HCT116 (cell line): ENCODE measurements around the gene UBR2. TPM values are rescaled to one million over a fixed set of nuclear protein-coding genes. Genes with fewer than 3 reads are reported as not detected.

ENCODE experiments used
- ATAC-seq: fragments of 200-7000 bp; cut with Tn5 transposase; 2 replicates; pipeline ENCODE4 v1.9.1; 2020; ENCODE audit warnings: mild to moderate bottlenecking, moderate library complexity
- BruUV-seq: library from RNA; stranded (reverse); fragments of 400-500 nt; replicated peaks from 2 replicates; lab custom pipeline; 2021; lab: Mats Ljungman, UMichigan
- CTCF ChIA-PET: fragments of 300-600 bp; sonication (Branson Sonifier 250); formaldehyde crosslinking; loops from one replicate; lab custom pipeline; 2021; ENCODE audit warnings: antibody characterized with exemption; lab: Charles Lee
- POLR2A ChIA-PET: fragments of 300-600, 350-600 bp; sonication (Branson Sonifier 250); formaldehyde crosslinking; loops from one replicate; lab custom pipeline; 2021; ENCODE audit warnings: antibody characterized with exemption; lab: Charles Lee
- RAD21 ChIA-PET, 2 experiments: fragments of 300-600 bp; sonication (Branson Sonifier 250); formaldehyde crosslinking; loops; one replicate each; lab custom pipeline; 2023; ENCODE audit warnings: low total read pairs in 2 of 2; ENCODE audit not compliant: uncharacterized antibody in 2 of 2, unreplicated experiment in 2 of 2, low non-redundant PET in 1 of 2; lab: Charles Lee
- DNase-seq: peaks from one replicate; pipeline ENCODE4 v3.0.0-alpha.2; 2010; ENCODE audit warnings: low read depth, low spot score
- H2AFZ ChIP-seq: fragments of 200-600 bp; shearing (Covaris generic), sonication (generic); 2 replicates; pipeline ENCODE4 v1.6.1; 2017; ENCODE audit warnings: low read depth, mixed run types, mixed read lengths, antibody characterized with exemption, low read length; ENCODE audit not compliant: poor library complexity, severe bottlenecking
- H3K27ac ChIP-seq: 2 replicates; pipeline ENCODE4 v1.5.1; 2012; ENCODE audit warnings: low read depth, low read length
- H3K27me3 ChIP-seq: fragments of 200-600 bp; sonication (generic); 2 replicates; pipeline ENCODE4 v1.6.1; 2016; ENCODE audit warnings: mixed run types, low read length, mixed read lengths; ENCODE audit not compliant: insufficient read depth
- H3K36me3 ChIP-seq, 2 experiments: fragments of 200-500 bp in 1 of 2; fragments of 200-600 bp in 1 of 2; sonication (Bioruptor generic) in 1 of 2; sonication (generic) in 1 of 2; 2 replicates each; pipeline versions ENCODE4 v1.5.1 to v1.6.1; 2014 to 2016; ENCODE audit warnings: low read length in 2 of 2, inconsistent platforms in 1 of 2, mixed read lengths in 1 of 2, mixed run types in 1 of 2; ENCODE audit not compliant: insufficient read depth in 2 of 2, control insufficient read depth in 1 of 2
- H3K4me1 ChIP-seq, 2 experiments: fragments of 200-600 bp in 1 of 2; sonication (generic) in 1 of 2; 2 replicates each; pipeline versions ENCODE4 v1.5.1 to v1.6.1; 2012 to 2017; ENCODE audit warnings: low read length in 2 of 2, inconsistent platforms in 1 of 2, mild to moderate bottlenecking in 1 of 2, mixed read lengths in 1 of 2, mixed run types in 1 of 2, moderate library complexity in 1 of 2; ENCODE audit not compliant: insufficient read depth in 2 of 2, control insufficient read depth in 1 of 2
- H3K4me2 ChIP-seq: fragments of 200-600 bp; sonication (generic); 2 replicates; pipeline ENCODE4 v1.6.1; 2017; ENCODE audit warnings: mixed run types, low read length, mixed read lengths
- H3K4me3 ChIP-seq, 2 experiments: fragments of 200-600 bp in 1 of 2; sonication (generic) in 1 of 2; replicated peaks in 1 of 2; 2 replicates each; pipeline ENCODE4 v1.5.1; 2011 to 2016; ENCODE audit warnings: low read length in 2 of 2, control low read depth in 1 of 2, low read depth in 1 of 2, mild to moderate bottlenecking in 1 of 2, mixed read lengths in 1 of 2, mixed run types in 1 of 2
- H3K79me2 ChIP-seq: fragments of 200-600 bp; sonication (generic); 2 replicates; pipeline ENCODE4 v1.6.1; 2017; ENCODE audit warnings: mild to moderate bottlenecking, mixed run types, low read length, moderate library complexity, mixed read lengths; ENCODE audit not compliant: insufficient read depth
- H3K9ac ChIP-seq: fragments of 200-600 bp; sonication (generic); 2 replicates; pipeline ENCODE4 v1.6.1; 2016; ENCODE audit warnings: low read length, mixed read lengths
- H3K9me2 ChIP-seq: fragments of 200-600 bp; sonication (generic), shearing (Covaris generic); 2 replicates; pipeline ENCODE4 v1.6.1; 2017; ENCODE audit warnings: mixed run types, mild to moderate bottlenecking, moderate library complexity; ENCODE audit not compliant: insufficient read depth
- H3K9me3 ChIP-seq, 2 experiments: fragments of 200-500 bp in 1 of 2; fragments of 200-600 bp in 1 of 2; sonication (Bioruptor generic) in 1 of 2; sonication (generic) in 1 of 2; 2 replicates each; pipeline ENCODE4 v1.6.1; 2014 to 2017; ENCODE audit warnings: low read length in 2 of 2, mixed read lengths in 2 of 2, inconsistent platforms in 1 of 2, low read depth in 1 of 2, mild to moderate bottlenecking in 1 of 2, mixed run types in 1 of 2, moderate library complexity in 1 of 2; ENCODE audit not compliant: control insufficient read depth in 1 of 2, insufficient read depth in 1 of 2
- H4K20me1 ChIP-seq: fragments of 200-600 bp; sonication (generic), shearing (Covaris generic); 2 replicates; pipeline ENCODE4 v1.6.1; 2017; ENCODE audit warnings: mixed run types, mild to moderate bottlenecking, moderate library complexity; ENCODE audit not compliant: insufficient read depth
- CBX3 ChIP-seq: IDR thresholded peaks from 2 replicates; pipeline ENCODE4 v1.6.1; 2012; ENCODE audit warnings: low read depth
- CTCF ChIP-seq, 3 experiments: fragments of 200-600 bp in 1 of 3; sonication (generic) in 1 of 3; IDR thresholded peaks in 2 of 3; conservative IDR thresholded peaks in 1 of 3; 2 replicates each; pipeline ENCODE4 v1.5.1; 2012 to 2017; ENCODE audit warnings: low read depth in 2 of 3, low read length in 2 of 3, antibody characterized with exemption in 1 of 3, borderline replicate concordance in 1 of 3, control low read depth in 1 of 3, mild to moderate bottlenecking in 1 of 3, mixed read lengths in 1 of 3, mixed run types in 1 of 3, moderate library complexity in 1 of 3; ENCODE audit not compliant: insufficient read depth in 1 of 3
- ELF1 ChIP-seq: IDR thresholded peaks from 2 replicates; pipeline ENCODE4 v1.6.1; 2012; ENCODE audit warnings: low read depth, borderline replicate concordance
- EZH2phosphoT487 ChIP-seq: fragments of 200-600 bp; IDR thresholded peaks from 2 replicates; pipeline ENCODE4 v1.6.1; 2018; ENCODE audit warnings: antibody characterized with exemption, borderline replicate concordance
- JUND ChIP-seq: IDR thresholded peaks from 2 replicates; pipeline ENCODE4 v1.6.1; 2012
- POLR2A ChIP-seq: IDR thresholded peaks from 2 replicates; pipeline ENCODE4 v1.7.0; 2011; ENCODE audit warnings: borderline replicate concordance; ENCODE audit not compliant: insufficient read depth, insufficient read length; ENCODE audit errors: extremely low read depth
- POLR2AphosphoS5 ChIP-seq: IDR thresholded peaks from 2 replicates; pipeline ENCODE4 v1.6.1; 2011; ENCODE audit warnings: mild to moderate bottlenecking, low read depth, low read length, moderate library complexity
- ZBTB33 ChIP-seq: IDR thresholded peaks from 2 replicates; pipeline ENCODE4 v1.6.1; 2011; ENCODE audit warnings: mild to moderate bottlenecking, low read length, moderate library complexity; ENCODE audit not compliant: insufficient replicate concordance; ENCODE audit errors: extremely low read depth
- intact Hi-C: fragments of 100-400 bp; cut with micrococcal nuclease; formaldehyde crosslinking; loops from 2 replicates; pipeline ENCODE4 v1.10.0; 2022
- total RNA-seq: library from RNA; stranded (reverse); gene quantifications from one replicate; pipeline ENCODE4 v1.2.1, GENCODE V29; 2021; ENCODE audit not compliant: unreplicated experiment

The UBR2 gene
- total RNA-seq, 1 experiment from 2014 or later, result 20.5 TPM

DNA sequence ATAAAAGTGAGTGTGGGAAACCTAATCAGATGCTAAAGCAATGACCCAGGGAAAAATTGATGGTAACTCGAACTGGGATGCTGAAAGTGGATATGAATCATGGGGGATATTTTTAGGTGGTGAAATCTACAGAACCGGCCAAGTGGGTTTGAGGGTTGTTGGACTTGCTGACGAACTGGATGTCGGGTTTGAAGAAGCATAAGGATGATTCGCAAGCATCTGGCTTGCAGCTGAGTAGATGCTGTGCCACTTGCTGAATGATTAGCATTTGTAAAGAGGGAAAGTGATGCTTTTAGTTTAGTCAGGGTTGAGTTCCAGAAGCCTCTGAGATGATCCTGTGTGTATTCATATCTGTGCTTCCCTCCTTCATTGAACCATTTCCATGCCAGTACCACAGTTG is 54.9 kb downstream of the UBR2 start:
- H3K27me3 ChIP-seq, result no peaks in the 10 kb centered on the region
- no TSS peak for BruUV-seq
- TF ChIP-seq JUND, result no peak
- TF ChIP-seq CTCF (IDR thresholded peaks at IDR 0.05 in 2 of 3, conservative IDR thresholded peaks at IDR 0.05 in 1 of 3; ENCODE audit: borderline replicate concordance in 1 of 3, insufficient read depth in 1 of 3, low read depth in 2 of 3, low read length in 2 of 3), result no peak
- no peak for TF ChIP-seq ZBTB33
- TF ChIP-seq POLR2A, result no peak
- TF ChIP-seq CBX3, result no peak
- no peak for TF ChIP-seq EZH2phosphoT487
- TF ChIP-seq ELF1, result no peak
- TF ChIP-seq POLR2AphosphoS5, result no peak
- peaks cover 0 to 9% of the 10 kb centered on the region in 2 experiments; a peak in 1 of 4 replicates for H3K36me3 ChIP-seq
- no peak overlapping the region for H3K4me3 ChIP-seq
- H3K9me2 ChIP-seq, result no peaks in the 10 kb centered on the region
- H3K4me1 ChIP-seq, result no peaks in the 10 kb centered on the region
- H3K4me2 ChIP-seq, result no peak overlapping the region
- ChIA-PET RAD21 (no interaction called here), POLR2A (interaction anchor here (1.1 kb wide), 1 partner anchor 10 kb away, joined by 4 read pairs; no protein-coding TSS in a partner anchor), CTCF (no interaction called here)
- no peaks in the 10 kb centered on the region for H3K79me2 ChIP-seq
- intact Hi-C loops, result no loop called here
- no peaks in the 10 kb centered on the region for H3K9me3 ChIP-seq
- DNase-seq (no peak), ATAC-seq (no peak)
- no peaks in the 10 kb centered on the region for H4K20me1 ChIP-seq
- no peak overlapping the region for H3K27ac ChIP-seq
- no peak overlapping the region for H3K9ac ChIP-seq
- H2AFZ ChIP-seq, result no peak overlapping the region
